ENCODE results near the gene PRIM2. TPM values are rescaled to one million over a fixed set of nuclear protein-coding genes. Genes with fewer than 3 reads are reported as not detected.

PRIM2 gene
- total and polyA plus RNA-seq, 10 of the 15 experiments (the other 5 are each of a cell fraction or from before 2014, with no cell fraction given): 13.2 to 38.6 (median 25.1) TPM

- ChIA-PET RAD21 (ENCODE audit: unreplicated experiment) (interaction anchor here (1.6 kb wide), 1 partner anchor 390 kb away, joined by 4 read pairs; no protein-coding TSS in a partner anchor), SMC1A (ENCODE audit: uncharacterized antibody, unreplicated experiment) (interaction anchor here (0.5 to 1.1 kb wide), 2 partner anchors 11 to 37 kb away, joined by 3 read pairs; no protein-coding TSS in a partner anchor), POLR2A (no interaction called here), CTCF (no interaction called here)
- no peak overlapping the region for H3K27ac ChIP-seq (ENCODE audit: control insufficient read depth, insufficient read depth)
- no peak for ATAC-seq
- no peaks in the 10 kb centered on the region for H4K20me1 ChIP-seq (ENCODE audit: control insufficient read depth, insufficient read depth)
- H3K36me3 ChIP-seq (ENCODE audit: control insufficient read depth in 2 of 2, insufficient read depth in 2 of 2, low read length in 1 of 2): no peaks in the 10 kb centered on the region
- no TSS peak for BruUV-seq (replicated peaks)
- H3K9ac ChIP-seq (ENCODE audit: control insufficient read depth, insufficient read depth, low read length): no peak overlapping the region
- H3K4me3 ChIP-seq: no peak overlapping the region
- no peaks in the 10 kb centered on the region for H3K4me1 ChIP-seq (ENCODE audit: control insufficient read depth, insufficient read depth, low read length)
- FAIRE-seq: no peak
- no peaks in the 10 kb centered on the region for H3K79me2 ChIP-seq (ENCODE audit: control insufficient read depth, insufficient read depth, low read length)
- no peak overlapping the region for H2AFZ ChIP-seq (ENCODE audit: control insufficient read depth, low read depth, low read length)
- in situ Hi-C loops (cut with MboI) (no loop called here), intact Hi-C loops (cut with micrococcal nuclease; ENCODE audit: unreplicated experiment) (no loop called here)
- no peak overlapping the region for H3K4me2 ChIP-seq (ENCODE audit: control insufficient read depth, insufficient read depth)
- WGBS (ENCODE audit: insufficient coverage, insufficient replicate concordance, low lambda C conversion rate, missing lambda C conversion rate): 53% methylated on average over 6 of the region's 6 CpGs
- no peaks in the 10 kb centered on the region for H3K9me3 ChIP-seq (replicated peaks; ENCODE audit: control insufficient read depth, insufficient read depth, low read length)
- no peaks in the 10 kb centered on the region for H3K27me3 ChIP-seq (replicated peaks in 1 of 2; ENCODE audit: control insufficient read depth in 2 of 2, insufficient read depth in 2 of 2, low read length in 1 of 2)
- DNase-seq (ENCODE audit: low read depth, low spot score): no peak
- TF ChIP-seq SMARCA5 (IDR thresholded peaks at IDR 0.05): no peak
- no peak for TF ChIP-seq PKNOX1 (IDR thresholded peaks at IDR 0.05)
- no peak for TF ChIP-seq NKRF (conservative IDR thresholded peaks at IDR 0.05)
- no peak for TF ChIP-seq BMI1 (IDR thresholded peaks at IDR 0.05; ENCODE audit: borderline replicate concordance)
- no peak for TF ChIP-seq NFIC (IDR thresholded peaks at IDR 0.05; ENCODE audit: low read depth, low read length)
- no peak for TF ChIP-seq WRNIP1 (IDR thresholded peaks at IDR 0.05; ENCODE audit: borderline replicate concordance, low read depth, low read length)
- TF ChIP-seq JUNB (IDR thresholded peaks at IDR 0.05): no peak
- no peak for TF ChIP-seq RFX5 (IDR thresholded peaks at IDR 0.05; ENCODE audit: low read depth, low read length)
- no peak for TF ChIP-seq ZNF687 (IDR thresholded peaks at IDR 0.05)
- no peak for TF ChIP-seq ZNF217 (IDR thresholded peaks at IDR 0.05)
- no peak for TF ChIP-seq ZNF207 (IDR thresholded peaks at IDR 0.05; ENCODE audit: borderline replicate concordance)
- TF ChIP-seq MAX (IDR thresholded peaks at IDR 0.05; ENCODE audit: low read depth, low read length): no peak
These were observed 22.5 kb upstream of the PRIM2 start for GRCh38 chr6:57294862-57295445.
